ENCODE measurements around the gene CORO7. TPM values are rescaled to one million over a fixed set of nuclear protein-coding genes. Genes with fewer than 3 reads are reported as not detected.

The CORO7 gene
- polyA plus RNA-seq, 3 donors, result 14.7 to 26.7 (median 21.5) TPM

DNA sequence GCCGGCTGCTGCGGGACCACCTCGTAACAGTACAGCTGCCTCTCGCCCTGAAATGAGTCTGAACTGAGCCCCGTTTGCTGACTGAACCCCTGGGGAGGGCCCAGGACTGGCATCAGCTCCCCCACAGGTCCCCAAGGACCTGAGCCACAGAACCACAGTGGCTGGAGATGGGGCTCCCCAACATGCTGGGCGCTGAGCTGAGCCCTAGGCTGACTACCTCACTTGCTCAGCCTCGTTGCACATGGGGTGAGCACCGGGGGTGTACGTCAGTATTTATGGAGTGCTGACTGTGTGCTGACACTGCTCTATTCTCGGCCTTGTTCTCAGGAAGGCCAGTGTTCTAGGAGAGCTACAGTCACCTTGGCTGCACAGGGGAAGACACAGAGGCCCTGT lies 51.4 kb downstream of the CORO7 start:
- DNase-seq (ENCODE audit: extremely low read depth in 1 of 11, low read depth in 9 of 11, low spot score in 4 of 11), result no peak

DNA sequence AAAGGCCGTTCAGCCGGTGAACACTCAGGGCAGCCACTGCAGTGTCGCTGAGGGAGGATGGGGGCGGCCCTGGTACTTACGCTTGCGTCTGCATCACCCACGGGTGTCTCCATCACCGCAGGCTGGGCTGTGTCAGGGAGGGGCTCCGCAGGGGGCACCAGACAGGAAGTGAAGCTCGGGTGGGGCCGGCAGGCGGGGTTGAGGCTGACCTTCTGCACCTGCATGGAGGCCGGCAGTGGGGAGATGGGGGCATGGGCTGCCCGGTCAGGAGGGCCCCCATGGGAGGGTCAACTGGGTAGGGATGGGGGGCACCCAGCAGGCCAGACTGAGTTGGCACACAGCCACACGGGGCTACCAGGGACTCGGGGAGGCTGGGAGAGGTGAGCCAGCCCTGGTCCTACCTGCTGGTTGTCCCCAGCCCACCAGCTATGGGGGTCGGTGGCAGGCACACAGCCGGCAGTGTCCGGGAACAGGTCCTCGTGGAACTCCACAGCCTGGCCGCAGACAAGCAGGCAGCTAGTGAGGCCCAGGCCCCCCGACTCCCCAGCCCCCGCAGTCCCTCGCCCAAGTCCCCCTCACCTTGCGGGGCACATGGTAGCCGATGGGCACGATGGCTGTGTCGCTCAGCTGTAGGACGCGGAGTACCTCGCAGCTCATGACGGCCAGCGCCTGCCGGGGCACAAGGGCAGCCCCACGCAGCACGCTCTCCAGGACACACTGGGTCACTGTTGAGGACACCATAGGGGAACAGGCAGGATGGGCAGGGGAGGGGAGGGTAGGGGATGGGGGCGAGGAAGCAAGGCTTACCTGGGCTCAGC lies 52.0 kb downstream of the CORO7 start:
- no peak for DNase-seq (ENCODE audit: extremely low read depth in 1 of 11, low read depth in 9 of 11, low spot score in 4 of 11)

DNA sequence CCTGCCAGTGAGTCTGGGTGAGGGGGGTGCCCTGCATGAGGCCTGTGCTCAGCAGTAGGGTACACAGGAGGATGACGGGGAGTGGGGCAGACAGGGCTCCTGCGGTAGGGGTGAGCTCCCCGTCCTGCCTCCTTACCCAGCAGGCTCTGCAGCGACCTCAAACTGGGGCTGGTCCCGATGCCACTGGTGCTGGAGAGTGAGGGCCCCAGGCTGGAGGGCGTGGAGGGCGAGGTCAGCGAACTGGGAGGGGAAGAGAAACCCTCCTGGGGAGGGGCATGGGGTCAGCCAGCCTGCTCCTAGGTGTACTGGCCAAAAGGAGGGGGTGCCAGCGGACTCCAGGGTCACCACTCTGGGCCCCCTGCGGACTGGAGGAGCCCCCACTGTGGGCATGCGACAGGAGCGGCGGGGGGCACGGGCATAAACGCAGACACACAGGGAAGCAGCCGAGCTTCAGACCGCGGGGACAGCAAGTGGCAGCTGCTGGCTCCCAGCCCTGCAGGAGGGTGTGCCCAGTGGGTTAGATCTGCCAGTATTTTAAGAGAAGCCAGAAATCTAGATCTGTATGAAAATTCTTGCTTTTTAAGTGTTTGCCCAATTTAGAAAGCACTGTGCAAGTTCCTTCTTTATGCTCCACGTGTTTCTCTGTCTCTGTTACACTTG lies 53.8 kb downstream of the CORO7 start:
- DNase-seq (ENCODE audit: extremely low read depth in 1 of 11, low read depth in 9 of 11, low spot score in 4 of 11), result no peak

DNA sequence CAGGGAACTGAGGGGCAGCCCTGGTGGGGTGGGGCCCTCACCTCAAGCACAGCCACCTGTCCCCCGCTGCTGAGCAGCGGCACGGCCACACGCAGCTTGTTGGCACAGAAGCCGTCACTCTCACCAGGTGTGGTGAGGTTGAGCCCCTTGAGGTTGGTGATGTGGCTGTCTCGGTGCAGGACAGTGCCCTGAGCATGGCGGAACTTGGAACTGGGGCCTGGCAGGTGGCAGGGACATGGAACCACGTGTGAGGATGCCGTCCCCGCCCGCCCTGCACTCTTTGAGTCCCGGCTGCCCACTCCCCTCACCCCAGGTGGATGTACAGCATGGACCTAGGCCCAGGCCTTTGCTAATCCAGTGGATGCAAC lies 54.5 kb downstream of the CORO7 start:
- DNase-seq (ENCODE audit: extremely low read depth in 1 of 11, low read depth in 9 of 11, low spot score in 4 of 11), result no peak

DNA sequence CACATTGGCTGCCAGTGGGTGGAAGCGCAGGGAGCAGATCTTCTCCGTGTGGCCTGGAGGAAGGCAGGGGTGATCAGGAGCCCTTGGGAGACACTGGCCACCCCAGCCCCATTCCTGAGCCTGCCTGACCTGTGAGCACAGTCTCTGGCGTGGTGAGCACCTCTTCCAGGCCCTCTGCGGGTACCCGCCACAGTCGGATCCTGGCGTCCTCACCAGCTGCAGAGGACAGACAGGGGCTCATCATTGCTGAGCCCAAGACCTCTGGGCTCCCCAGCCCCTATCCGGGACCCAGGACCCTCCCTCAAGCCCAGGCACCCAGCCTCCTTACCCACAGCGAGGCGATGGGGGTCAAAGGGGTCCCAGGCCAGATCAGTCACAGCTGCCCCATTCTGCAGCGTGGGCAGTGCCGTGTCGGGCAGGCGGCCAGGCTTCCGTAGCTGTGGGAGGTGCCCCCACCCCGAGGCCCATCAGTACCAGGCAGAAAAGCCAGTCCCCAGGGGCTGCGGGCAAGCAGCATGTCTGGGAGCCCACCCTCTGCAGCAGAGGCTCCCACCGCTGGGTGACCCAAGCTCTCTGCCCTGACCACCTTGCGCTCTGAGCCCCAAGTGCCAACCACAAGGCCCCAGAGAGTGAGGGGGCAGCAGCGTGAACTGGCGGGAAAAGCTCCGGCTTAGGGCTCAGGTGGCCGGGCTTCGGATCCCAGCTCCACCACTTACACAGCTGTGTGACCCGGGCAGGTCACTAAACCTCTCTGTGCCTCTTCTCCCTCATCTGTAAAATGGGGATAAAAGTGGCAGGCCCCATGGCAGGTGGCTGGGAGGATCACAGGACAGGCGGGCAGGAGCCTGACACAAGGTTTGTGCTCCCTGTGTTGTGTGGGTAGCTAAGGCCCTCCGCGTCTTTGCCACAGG lies 55.1 kb downstream of the CORO7 start:
- no peak for DNase-seq (ENCODE audit: extremely low read depth in 1 of 11, low read depth in 9 of 11, low spot score in 4 of 11)

DNA sequence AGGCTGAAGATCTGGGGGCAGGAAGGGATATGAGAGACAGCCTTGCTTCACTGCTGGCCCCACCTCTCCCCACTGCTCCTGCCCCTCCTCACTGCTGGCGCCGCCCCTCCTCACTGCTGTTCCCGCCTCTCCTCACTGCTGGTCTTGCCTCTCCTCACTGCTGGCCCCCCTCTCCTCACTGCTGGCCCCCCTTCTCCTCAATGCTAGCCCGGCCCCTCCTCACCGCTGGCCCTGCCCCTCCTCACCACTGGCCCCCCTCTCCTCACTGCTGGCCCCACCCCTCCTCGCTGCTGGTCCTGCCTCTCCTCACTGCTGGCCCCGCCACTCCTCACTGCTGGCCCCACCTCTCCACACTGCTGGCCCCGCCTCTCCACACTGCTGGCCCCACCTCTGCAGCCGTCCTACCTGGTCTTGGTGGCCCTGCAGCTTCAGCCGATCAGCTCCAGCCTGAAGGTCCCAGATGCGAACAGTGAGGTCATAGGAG lies 55.8 kb downstream of the CORO7 start:
- no peak for DNase-seq (ENCODE audit: extremely low read depth in 1 of 11, low read depth in 9 of 11, low spot score in 4 of 11)

DNA sequence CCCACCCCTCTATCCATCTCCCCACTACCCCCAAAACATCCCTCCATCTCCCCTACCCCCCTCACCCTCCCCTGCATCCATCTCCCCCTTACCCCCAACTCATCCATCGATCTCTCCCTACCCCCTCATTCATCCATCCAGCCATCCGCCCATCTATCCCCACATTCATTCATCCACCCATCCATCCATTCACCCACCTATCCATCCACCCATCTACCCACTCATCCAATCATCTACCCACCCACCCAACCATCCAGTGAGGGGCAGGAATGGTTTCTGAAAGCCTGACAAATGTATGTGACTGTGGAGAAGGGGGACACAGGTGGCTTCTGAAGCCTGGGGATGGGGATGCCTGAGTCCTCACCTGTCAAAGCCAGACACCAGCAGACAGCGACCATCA lies 56.5 kb downstream of the CORO7 start:
- DNase-seq (ENCODE audit: extremely low read depth in 1 of 11, low read depth in 9 of 11, low spot score in 4 of 11), result no peak

DNA sequence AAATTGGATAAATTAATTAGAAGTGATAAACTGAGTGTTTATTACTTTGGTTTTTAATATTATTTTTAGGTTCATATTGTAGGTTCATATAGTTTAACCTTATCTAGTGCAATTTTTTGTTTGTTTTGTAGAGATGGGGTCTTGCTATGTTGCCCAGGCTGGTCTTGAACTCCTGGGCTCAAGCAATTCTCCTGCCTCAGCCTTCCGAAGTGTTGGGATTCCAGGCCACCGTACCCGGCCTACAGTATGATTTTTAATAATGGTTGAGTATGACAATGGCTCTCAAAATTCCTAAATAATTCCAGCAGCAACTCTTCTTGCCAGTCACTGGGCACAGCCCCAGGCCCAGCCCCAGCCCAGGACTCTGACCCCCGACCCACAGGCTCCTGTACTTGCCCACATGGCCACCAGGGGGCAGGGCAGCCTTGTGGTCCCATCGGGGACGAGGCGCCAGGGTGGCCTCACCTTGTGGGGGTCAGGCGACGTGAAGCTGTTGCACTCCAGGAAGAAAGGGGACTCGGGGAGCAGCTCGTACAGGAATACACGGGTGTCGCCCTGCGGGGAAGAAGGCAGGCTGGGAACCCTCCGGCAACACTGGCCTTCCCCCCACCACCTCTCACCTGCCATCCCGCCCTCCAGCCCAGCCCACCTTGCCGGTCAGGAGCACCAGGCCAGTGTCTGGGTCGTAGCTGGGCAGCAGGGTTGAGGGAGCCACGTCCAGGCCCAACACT lies 57.4 kb downstream of the CORO7 start:
- DNase-seq (ENCODE audit: extremely low read depth in 1 of 11, low read depth in 9 of 11, low spot score in 4 of 11), result no peak

DNA sequence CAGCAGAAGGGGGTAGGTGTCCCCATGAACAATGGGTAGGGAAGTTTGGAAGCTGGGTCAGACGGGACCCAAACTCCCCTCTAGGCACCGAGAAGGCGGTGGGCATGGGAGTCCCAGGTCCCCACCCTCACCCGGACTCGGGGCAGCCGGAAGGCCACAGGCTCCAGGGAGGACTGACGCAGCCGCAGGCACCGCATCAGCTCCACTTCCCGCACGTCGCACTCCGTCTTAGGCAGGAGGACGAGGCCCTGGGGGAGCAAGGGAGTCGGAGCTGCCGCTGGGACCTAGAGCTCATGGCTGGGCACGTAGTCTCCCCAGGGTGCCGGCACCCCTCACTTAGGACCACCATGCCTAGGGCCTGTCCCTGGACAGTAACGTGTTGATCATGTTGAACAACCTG lies 58.2 kb downstream of the CORO7 start:
- DNase-seq (ENCODE audit: extremely low read depth in 1 of 11, low read depth in 9 of 11, low spot score in 4 of 11), result no peak

DNA sequence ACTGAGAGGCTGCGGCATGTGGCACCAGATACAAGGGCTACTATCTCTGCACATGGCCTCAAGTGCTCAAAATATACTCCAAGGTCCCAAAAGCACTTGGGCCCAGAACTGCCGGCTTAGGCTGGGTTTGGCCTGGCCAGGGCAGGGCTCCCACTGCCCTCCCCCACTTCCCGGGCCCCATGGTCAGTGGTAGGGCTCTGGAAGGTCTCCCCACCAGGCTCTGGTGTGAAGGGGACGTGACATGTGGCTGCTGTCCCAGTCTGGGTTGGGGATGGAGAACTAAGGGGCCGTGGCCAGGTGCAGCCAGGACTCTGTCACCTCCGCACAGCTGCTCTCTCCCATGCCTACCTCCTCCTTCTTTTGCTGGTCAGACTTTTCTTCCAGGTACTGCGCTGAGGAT lies 59.6 kb downstream of the CORO7 start:
- no peak for DNase-seq (ENCODE audit: extremely low read depth in 1 of 11, low read depth in 9 of 11, low spot score in 4 of 11)

DNA sequence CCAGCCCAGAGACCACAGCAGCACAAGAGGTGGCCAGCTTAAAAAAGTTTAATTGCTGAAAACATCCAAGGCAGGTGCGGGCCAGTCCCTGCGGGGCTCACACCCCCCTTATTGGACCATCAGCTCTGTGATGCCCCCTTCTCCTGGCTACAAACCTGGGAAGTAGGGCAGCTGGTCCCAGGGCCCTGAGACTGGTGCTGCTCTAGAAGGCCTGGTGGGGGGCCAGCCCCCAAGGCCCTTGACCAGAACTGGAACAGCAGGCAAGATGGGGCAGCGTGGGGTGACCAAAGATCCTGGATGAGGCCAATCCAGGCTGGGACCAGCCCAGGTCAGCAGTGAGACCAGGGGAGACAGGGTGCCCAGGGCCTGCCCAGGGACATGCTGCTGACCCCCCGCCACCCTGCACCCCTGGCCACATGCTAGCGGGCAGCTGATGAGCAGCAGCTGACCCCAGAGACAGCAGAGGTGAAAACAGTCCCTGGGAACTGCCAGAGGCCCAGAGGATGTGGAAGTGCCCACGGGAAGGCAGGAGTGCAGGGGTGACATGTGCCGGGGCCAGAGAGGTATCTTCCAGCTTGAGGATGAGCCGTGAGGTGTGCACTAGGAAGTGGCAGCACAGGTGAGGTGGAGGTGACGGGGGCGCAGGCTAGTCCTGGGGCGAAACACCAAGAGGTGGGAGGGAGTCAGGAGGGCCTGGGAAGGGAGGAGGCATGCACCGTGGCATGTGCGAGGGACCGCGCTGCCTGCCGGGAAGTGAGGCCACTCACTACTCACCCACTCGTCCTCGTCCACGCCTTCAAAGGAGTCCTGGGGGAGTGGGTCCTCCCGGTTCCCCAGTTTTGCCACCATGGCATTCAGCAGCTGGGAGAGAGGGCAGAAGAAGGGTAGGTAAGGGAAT lies 61.6 kb downstream of the CORO7 start:
- no peak for DNase-seq (ENCODE audit: extremely low read depth in 1 of 11, low read depth in 9 of 11, low spot score in 4 of 11)

DNA sequence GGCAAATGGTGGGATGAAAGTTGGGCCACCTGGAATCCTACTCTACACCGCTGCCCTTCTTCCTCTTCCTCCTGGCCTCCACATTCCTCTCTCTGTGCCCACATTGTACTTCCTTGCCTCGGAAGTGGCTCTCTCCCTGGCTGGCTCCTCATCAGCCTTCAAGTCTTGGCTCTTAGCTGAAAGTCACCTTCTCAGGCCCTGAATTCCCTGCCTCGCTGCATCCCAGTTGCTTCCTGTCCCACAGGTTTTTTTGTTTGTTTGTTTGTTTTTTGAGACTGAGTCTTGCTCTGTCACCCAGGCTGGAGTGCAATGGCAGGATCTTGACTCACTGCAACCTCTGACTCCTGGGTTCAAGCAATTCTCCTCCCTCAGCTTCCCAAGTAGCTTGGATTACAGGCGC lies 62.7 kb downstream of the CORO7 start:
- DNase-seq (ENCODE audit: extremely low read depth in 1 of 11, low read depth in 9 of 11, low spot score in 4 of 11), result no peak

DNA sequence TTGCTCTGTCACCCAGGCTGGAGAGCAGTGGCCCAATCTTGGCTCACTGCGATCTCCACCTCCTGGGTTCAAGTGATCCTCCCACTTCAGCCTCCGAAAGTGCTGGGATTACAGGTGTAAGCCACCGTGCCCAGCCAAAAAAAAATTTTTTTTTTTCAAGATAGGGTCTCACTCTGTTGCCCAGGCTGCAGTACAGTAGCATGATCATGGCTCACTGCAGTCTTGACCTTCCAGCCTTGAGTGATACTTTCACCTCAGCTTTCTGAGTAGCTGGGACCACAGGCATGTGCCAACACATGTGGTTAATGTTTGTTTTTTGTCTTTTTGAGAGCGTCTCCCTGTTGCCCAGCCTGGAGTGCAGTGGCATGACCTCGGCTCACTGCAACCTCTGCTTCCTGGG lies 63.6 kb downstream of the CORO7 start:
- no peak for DNase-seq (ENCODE audit: extremely low read depth in 1 of 11, low read depth in 9 of 11, low spot score in 4 of 11)

DNA sequence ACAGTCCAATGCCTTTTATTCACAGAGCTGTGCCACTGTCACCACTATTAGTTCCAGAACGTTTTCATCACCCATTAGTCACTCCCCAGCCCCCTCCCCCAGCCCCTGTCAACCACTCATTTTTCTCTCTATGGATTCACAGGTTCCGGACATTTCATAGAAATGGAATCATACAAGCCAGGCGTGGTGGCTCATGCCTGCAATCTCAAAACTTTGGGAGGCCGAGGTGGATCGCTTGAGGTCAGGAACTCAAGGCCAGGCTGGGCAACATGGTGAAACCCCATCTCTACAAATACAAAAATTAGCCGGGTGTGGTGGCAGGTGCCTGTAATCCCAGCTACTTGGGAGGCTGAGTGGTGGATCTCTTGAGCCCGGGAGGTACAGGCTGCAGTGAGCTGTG lies 64.5 kb downstream of the CORO7 start:
- no peak for DNase-seq (ENCODE audit: extremely low read depth in 1 of 11, low read depth in 9 of 11, low spot score in 4 of 11)

DNA sequence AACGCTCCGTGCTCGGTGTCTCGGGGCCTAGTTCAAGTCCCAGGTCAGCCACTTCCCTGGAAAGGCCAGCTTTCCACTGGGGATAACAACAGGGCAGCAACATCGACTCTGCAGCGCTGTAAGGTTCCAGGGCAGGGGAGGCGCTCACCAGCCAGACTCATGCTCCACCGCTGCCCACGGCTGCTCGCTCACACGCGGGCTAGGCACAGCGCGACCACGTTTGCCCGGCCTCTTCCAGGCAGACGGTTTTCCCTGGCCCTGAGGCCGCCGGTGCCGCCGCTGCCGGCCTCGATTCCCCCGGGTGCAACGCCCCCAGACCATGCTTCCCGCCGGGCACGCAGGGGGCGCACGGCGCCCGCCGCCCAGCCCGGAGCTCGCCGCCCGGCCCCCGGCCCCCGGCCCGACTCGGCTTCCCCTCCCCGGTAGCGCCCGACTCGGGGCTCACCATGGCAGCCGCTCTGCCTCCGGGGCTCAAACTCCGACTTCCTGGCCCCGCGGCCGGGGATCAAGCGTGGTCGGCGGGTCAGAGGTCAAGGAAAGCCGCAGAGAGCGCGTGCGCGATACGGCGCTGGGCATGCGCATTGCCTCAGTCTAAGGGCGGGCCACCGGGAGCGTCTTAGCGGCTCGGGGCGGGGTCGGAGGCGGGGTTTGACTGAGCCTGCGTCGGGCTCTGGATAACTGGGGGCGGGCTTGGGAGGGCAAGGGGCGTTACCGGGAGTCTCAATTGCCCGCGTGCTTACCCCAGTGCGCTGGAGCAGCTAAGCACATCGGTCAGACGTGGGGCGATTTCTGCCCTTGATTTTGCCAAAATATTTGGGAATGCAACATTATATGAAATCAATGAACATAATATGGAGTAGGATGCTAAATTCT lies 65.4 kb downstream of the CORO7 start, which contains the start of gene PAM16:
Gene PAM16, minus strand, starts transcription at position 535 of the 873 bp plus-strand sequence. Its CDS starts 87 bp downstream, at position 448.
- DNase-seq (ENCODE audit: extremely low read depth in 1 of 11, low read depth in 9 of 11, low spot score in 4 of 11), result peak; percentile 83 to 94 (median 92)

DNA sequence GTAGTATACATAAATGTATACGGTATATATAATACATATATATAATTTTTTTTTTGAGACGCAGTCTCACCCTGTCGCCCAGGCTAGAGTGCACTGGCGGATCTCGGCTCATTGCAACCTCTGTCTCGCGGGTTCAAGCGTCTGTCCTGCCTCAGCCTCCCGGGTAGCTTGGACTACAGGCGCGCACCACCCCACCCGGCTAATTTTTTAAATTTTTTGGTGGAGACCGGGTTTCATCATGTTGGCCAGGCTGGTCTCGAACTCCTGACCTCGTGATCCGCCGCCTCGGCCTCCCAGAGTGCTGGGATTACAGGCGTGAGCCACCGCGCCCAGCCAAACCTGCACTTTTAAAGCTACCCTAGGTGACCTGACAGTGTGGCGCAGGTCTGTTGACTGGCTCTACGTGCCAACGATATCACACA lies 66.0 kb downstream of the CORO7 start:
- DNase-seq (ENCODE audit: extremely low read depth in 1 of 11, low read depth in 9 of 11, low spot score in 4 of 11), result no peak

DNA sequence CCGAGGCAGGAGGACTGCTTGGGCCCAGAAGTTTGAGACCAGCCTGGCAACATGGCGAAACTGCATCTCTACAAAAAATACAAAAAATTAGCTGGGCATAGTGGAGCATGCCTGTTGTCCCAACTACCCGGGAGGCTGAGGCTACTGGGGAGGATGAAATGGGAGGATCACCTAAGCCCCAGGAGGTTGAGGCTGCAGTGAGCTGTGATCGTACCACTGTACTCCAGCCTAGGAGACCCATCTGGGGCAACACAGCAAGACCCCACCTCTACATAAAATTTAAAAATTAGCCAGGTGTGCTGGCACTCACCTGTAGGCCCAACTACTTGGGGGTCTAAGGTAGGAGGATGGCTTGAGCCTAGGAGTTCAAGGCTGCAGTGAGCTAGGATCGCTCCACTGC lies 67.1 kb downstream of the CORO7 start:
- DNase-seq (ENCODE audit: extremely low read depth in 1 of 11, low read depth in 9 of 11, low spot score in 4 of 11), result no peak

Measured in renal cortex interstitium (tissue), 11 donors.